ENCODE data around the gene ZWILCH.
"Not testable (repeated sequence)": the region's sequence is repeated elsewhere in the genome, so short reads cannot be mapped to it uniquely, and the experiment has no call there.

The ZWILCH gene

DNA sequence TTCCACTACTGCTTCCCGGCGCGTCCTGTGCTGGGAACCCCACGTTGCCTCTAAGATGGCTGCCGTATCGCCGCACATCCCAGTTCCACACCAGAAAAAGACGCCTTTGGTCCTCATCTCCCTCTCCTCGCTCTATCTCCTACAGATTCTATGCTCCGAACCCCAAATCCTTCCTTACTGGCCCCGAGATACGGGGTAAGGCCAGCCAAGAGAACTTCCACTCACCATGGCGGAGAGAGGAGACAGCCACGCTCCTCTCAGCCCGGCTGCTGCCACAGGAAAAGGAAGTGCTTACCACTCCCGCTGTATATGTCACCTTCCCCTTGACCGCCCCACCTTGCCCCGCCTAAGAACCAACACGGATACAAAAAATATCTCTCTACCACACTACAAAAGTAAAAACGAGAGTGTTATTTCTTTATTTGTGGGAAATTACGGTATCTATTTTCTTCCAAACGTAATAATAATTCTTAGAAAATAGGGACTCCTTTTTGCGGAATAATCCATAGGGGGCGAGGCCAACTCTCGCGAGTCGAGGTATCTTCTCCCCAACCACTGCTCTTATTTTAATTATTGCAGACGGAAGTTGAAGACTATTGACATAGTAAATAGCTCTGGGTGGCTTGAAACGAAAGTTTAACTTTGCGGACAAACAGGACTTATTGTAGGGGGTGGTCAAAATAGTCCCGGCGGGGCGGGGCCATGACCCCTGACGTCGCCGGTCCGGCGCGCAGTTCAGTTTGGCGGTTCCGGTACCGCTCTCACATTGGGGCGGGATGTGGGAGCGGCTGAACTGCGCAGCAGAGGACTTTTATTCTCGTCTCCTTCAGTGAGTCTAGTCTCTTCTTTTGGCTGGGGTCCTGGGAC, at the start of gene ZWILCH, which contains the start of gene RPL4:
TSS of gene ZWILCH (plus strand) at position 764 of the 867 bp plus-strand sequence. CDS start at position 777, 13 bp downstream.
TSS of gene RPL4 (minus strand) at position 293 of the 867 bp plus-strand sequence. CDS start at position 228, 65 bp downstream.
- H3K79me2 ChIP-seq (ENCODE audit: low read length) = peaks cover 74% of the 10 kb centered on the region
- H3K36me3 ChIP-seq (replicated peaks; ENCODE audit: low read depth, low read length) = peaks cover 45% of the 10 kb centered on the region
- H2AFZ ChIP-seq (ENCODE audit: low read depth, low read length) = peak within 1 kb of the TSS; percentile 100
- H4K20me1 ChIP-seq (ENCODE audit: insufficient read depth, low read length) = peaks cover 19% of the 10 kb centered on the region
- no peaks in the 10 kb centered on the region for H3K9me3 ChIP-seq (ENCODE audit: insufficient read depth, low read length)
- H3K4me2 ChIP-seq (ENCODE audit: low read length) = peak within 1 kb of the TSS; percentile 94
- no peaks in the 10 kb centered on the region for H3K27me3 ChIP-seq (ENCODE audit: low read depth, low read length)
- peaks cover 35% of the 10 kb centered on the region for H3K4me1 ChIP-seq (ENCODE audit: low read length)
- peak within 1 kb of the TSS; percentile 99 for H3K9ac ChIP-seq (ENCODE audit: low read length)
- TF ChIP-seq, protein P1, sequence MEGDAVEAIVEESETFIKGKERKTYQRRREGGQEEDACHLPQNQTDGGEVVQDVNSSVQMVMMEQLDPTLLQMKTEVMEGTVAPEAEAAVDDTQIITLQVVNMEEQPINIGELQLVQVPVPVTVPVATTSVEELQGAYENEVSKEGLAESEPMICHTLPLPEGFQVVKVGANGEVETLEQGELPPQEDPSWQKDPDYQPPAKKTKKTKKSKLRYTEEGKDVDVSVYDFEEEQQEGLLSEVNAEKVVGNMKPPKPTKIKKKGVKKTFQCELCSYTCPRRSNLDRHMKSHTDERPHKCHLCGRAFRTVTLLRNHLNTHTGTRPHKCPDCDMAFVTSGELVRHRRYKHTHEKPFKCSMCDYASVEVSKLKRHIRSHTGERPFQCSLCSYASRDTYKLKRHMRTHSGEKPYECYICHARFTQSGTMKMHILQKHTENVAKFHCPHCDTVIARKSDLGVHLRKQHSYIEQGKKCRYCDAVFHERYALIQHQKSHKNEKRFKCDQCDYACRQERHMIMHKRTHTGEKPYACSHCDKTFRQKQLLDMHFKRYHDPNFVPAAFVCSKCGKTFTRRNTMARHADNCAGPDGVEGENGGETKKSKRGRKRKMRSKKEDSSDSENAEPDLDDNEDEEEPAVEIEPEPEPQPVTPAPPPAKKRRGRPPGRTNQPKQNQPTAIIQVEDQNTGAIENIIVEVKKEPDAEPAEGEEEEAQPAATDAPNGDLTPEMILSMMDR (IDR thresholded peaks at IDR 0.05; ENCODE audit: low read depth, low read length) = no peak
- TF ChIP-seq EZH2phosphoT487 (IDR thresholded peaks at IDR 0.05; ENCODE audit: low read depth) = no peak
- H3K4me3 ChIP-seq (ENCODE audit: low read length) = peak within 1 kb of the TSS; percentile 92
- H3K27ac ChIP-seq (ENCODE audit: low read length) = peak within 1 kb of the TSS; percentile 83

GRCh38 chr15:66456211-66456610, 48.9 kb upstream of the ZWILCH start:
- Histone ChIP-seq H3K79me2 (ENCODE audit: low read length) (no peaks in the 10 kb centered on the region), H2AFZ (ENCODE audit: low read depth, low read length) (no peak overlapping the region), H3K27ac (ENCODE audit: low read length) (no peak overlapping the region), H3K9ac (ENCODE audit: low read length) (no peak overlapping the region), H3K4me1 (ENCODE audit: low read length) (no peaks in the 10 kb centered on the region), H3K9me3 (ENCODE audit: insufficient read depth, low read length) (no peaks in the 10 kb centered on the region), H3K36me3 (replicated peaks; ENCODE audit: low read depth, low read length) (peaks cover 12% of the 10 kb centered on the region), H3K4me2 (ENCODE audit: low read length) (no peak overlapping the region), H3K4me3 (ENCODE audit: low read length) (no peak overlapping the region), H4K20me1 (ENCODE audit: insufficient read depth, low read length) (peaks cover 13% of the 10 kb centered on the region), H3K27me3 (ENCODE audit: low read depth, low read length) (no peaks in the 10 kb centered on the region)
- TF ChIP-seq, protein P1 (IDR thresholded peaks at IDR 0.05; ENCODE audit: low read depth, low read length) = no peak

GRCh38 chr15:66459818-66460615, 45.1 kb upstream of the ZWILCH start:
- TF ChIP-seq, protein P1 (IDR thresholded peaks at IDR 0.05; ENCODE audit: low read depth, low read length) = no peak
- TF ChIP-seq EZH2phosphoT487 (IDR thresholded peaks at IDR 0.05; ENCODE audit: low read depth) = no peak
- no peaks in the 10 kb centered on the region for H3K9me3 ChIP-seq (ENCODE audit: insufficient read depth, low read length)
- peaks cover 16% of the 10 kb centered on the region for H3K36me3 ChIP-seq (replicated peaks; ENCODE audit: low read depth, low read length)
- H3K79me2 ChIP-seq (ENCODE audit: low read length) = no peaks in the 10 kb centered on the region
- H3K27me3 ChIP-seq (ENCODE audit: low read depth, low read length) = no peaks in the 10 kb centered on the region
- no peak overlapping the region for H3K27ac ChIP-seq (ENCODE audit: low read length)
- no peak overlapping the region for H2AFZ ChIP-seq (ENCODE audit: low read depth, low read length)
- no peak overlapping the region for H3K4me2 ChIP-seq (ENCODE audit: low read length)
- H3K4me1 ChIP-seq (ENCODE audit: low read length) = peaks cover 2% of the 10 kb centered on the region
- H3K4me3 ChIP-seq (ENCODE audit: low read length) = no peak overlapping the region
- no peak overlapping the region for H3K9ac ChIP-seq (ENCODE audit: low read length)
- H4K20me1 ChIP-seq (ENCODE audit: insufficient read depth, low read length) = peaks cover 18% of the 10 kb centered on the region

DNA sequence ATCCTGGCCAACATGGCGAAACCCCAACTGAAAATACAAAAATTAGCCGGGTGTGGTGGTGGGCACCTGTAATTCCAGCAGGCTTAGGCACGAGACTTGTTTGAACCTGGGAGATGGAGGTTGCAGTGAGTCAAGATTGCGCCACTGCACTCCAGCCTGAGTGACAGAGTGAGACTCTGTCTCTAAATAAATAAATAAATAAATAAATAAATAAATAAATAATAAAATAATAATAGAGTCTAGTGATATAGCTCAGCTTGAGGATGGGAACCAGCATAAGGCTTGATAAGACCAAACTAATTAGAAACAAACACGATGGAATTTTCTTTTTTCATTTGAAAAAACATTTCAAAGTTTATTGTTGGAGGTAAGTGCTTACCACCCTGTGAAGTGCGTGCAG, 43.8 kb upstream of the ZWILCH start:
- not testable (repeated sequence) for H3K9me3 ChIP-seq (ENCODE audit: insufficient read depth, low read length); H2AFZ ChIP-seq (ENCODE audit: low read depth, low read length); H3K27ac ChIP-seq (ENCODE audit: low read length); H3K27me3 ChIP-seq (ENCODE audit: low read depth, low read length); H3K9ac ChIP-seq (ENCODE audit: low read length); H3K79me2 ChIP-seq (ENCODE audit: low read length); H3K4me2 ChIP-seq (ENCODE audit: low read length); H3K4me1 ChIP-seq (ENCODE audit: low read length); H3K4me3 ChIP-seq (ENCODE audit: low read length)
- Histone ChIP-seq H3K36me3 (replicated peaks; ENCODE audit: low read depth, low read length) (peaks cover 14% of the 10 kb centered on the region), H4K20me1 (ENCODE audit: insufficient read depth, low read length) (peaks cover 18% of the 10 kb centered on the region)
